HG03175 (cell line): Measurements from ENCODE around the gene PTPRT.

Experiments
- ATAC-seq: cut with Tn5 transposase; IDR thresholded peaks from one replicate; pipeline ENCODE4 v1.9.1; 2021; ENCODE audit warnings: mild to moderate bottlenecking, moderate library complexity; ENCODE audit not compliant: unreplicated experiment

The PTPRT gene

GRCh38 chr20:42346189-42347170 is 843.2 kb downstream of the PTPRT start:
- ATAC-seq = no peak

GRCh38 chr20:42341654-42342053 is 848.1 kb downstream of the PTPRT start:
- ATAC-seq = no peak

- no peak for ATAC-seq
Measured at GRCh38 chr20:42340368-42340767, 849.3 kb downstream of the PTPRT start.

- ATAC-seq = no peak
Measured at GRCh38 chr20:42338294-42339201, 851.2 kb downstream of the PTPRT start.

GRCh38 chr20:42336576-42336975 is 853.1 kb downstream of the PTPRT start:
- ATAC-seq = no peak

GRCh38 chr20:42319252-42320013 is 870.3 kb downstream of the PTPRT start:
- ATAC-seq = no peak

- ATAC-seq = no peak
Measured at GRCh38 chr20:42313704-42314103, 876.0 kb downstream of the PTPRT start.

GRCh38 chr20:42309050-42309449 is 880.7 kb downstream of the PTPRT start:
- no peak for ATAC-seq

GRCh38 chr20:42308171-42308570 is 881.5 kb downstream of the PTPRT start:
- ATAC-seq = no peak

- ATAC-seq = no peak
Measured at GRCh38 chr20:42295592-42295991, 894.1 kb downstream of the PTPRT start.

GRCh38 chr20:42294976-42295375 is 894.7 kb downstream of the PTPRT start:
- no peak for ATAC-seq

GRCh38 chr20:42281801-42282200 is 907.9 kb downstream of the PTPRT start:
- ATAC-seq = no peak

GRCh38 chr20:42276718-42277602 is 912.7 kb downstream of the PTPRT start:
- no peak for ATAC-seq

- ATAC-seq = no peak
Measured at GRCh38 chr20:42274986-42275385, 914.7 kb downstream of the PTPRT start.

GRCh38 chr20:42272516-42272915 is 917.2 kb downstream of the PTPRT start:
- no peak for ATAC-seq

- no peak for ATAC-seq
Measured at GRCh38 chr20:42270539-42270938, 919.2 kb downstream of the PTPRT start.

GRCh38 chr20:42267793-42268384 is 921.8 kb downstream of the PTPRT start:
- ATAC-seq = no peak

GRCh38 chr20:42261766-42262270 is 927.9 kb downstream of the PTPRT start:
- no peak for ATAC-seq

GRCh38 chr20:42260184-42260583 is 929.5 kb downstream of the PTPRT start:
- no peak for ATAC-seq
